GM19099 (cell line): Measurements from ENCODE around the gene VAMP1.

Experiments used
- POLR2A ChIP-seq: IDR thresholded peaks from 3 replicates; pipeline ENCODE4 v1.6.1; 2011; ENCODE audit warnings: low read depth; ENCODE audit not compliant: insufficient read length; ENCODE audit errors: extremely low read depth

Gene VAMP1

DNA sequence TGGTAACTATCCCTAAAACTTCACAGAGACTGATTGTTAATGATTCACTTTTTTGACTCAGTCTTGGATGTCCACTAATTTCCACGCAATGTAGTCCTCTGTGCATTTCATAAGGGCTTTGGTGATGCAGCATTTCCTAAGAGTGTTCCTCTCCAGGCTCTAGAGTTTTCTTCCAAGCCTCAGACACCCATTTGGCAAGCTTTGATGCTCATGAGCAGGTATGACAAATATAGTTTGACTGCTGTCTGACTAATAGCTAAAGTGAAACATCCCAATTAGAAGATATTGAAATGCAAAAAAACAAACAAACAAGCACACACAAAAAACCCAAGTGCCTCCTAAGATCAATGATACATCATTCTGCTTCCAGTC, 1.5 kb upstream of the VAMP1 start:
- no peak for TF ChIP-seq POLR2A

- TF ChIP-seq POLR2A = no peak
Observed at GRCh38 chr12:6469609-6470374, 685 bp downstream of the VAMP1 start.

- TF ChIP-seq POLR2A = no peak
Observed at GRCh38 chr12:6469092-6469491, 1.4 kb downstream of the VAMP1 start.

- no peak for TF ChIP-seq POLR2A
Observed at GRCh38 chr12:6468283-6468575, 2.2 kb downstream of the VAMP1 start.

DNA sequence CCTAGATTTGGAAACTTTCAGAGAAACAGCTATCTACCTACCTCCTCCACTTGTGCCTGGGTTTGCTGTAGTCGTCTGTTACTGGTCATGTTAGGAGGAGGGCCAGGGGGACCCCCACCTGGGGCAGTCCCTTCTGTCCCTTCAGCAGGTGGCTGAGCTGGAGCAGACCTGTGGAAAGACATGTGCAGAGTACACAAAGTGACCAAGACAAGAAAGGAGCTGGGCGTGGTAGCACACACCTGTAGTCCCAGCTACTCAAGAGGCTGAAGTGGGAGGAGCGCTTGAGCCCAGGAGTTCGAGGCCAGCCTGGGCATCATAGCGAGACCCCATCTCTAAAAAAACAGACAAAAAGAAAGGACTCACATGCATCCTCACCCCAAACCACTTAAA, 4.3 kb downstream of the VAMP1 start:
- TF ChIP-seq POLR2A = no peak

DNA sequence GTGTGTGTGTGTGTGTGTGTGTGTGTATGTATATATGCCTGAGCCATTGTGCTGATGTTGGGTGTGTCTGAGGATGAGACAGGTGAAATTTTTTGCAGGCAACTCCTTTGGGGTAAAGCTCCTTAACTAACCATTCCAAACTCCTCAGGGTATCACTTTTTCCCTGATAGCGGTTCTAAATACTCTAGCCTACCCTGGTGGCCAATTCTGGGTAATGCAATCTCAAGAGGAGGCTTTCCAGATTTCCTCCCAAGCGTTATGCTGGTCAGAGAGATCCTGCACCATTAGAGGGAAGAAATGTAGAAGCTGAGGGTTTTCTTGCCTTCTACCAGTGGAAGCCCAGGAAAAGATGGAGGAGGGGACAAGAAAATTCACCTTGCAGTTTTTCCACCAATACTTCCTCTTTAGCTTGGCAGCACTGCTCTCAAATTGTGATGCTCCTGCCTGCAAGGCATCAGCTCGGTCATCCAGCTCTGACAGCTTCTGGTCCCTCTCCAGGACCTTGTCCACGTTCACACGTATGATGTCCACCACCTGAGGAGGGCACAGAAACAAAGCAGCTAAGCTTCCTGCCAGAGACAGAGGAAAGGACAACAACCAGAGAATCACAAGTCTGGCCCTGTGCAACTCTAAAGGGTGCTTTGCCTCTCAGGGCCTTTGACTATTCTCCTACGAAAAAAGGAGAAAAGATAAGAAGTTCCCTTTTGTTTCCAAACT, 4.9 kb downstream of the VAMP1 start:
- no peak for TF ChIP-seq POLR2A

DNA sequence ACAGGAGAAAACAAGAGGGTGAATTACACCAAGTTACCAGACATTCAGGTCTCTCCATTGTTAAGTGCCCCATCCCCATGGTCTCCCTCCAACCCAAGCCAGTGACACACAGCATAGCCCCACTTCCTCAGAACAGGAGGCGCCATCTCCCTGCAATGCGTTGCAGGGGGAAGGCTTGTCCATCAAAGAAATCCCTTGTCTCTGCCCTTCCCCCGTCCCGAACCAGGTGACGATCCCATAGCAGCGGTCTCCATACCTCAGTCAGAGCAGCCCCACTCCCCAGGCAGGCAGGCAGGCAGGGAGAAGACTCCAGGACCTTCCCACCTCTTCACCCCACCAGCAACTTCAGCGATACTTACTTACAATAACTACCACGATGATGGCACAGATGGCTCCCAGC, 5.9 kb downstream of the VAMP1 start:
- TF ChIP-seq POLR2A = peak; percentile 40

DNA sequence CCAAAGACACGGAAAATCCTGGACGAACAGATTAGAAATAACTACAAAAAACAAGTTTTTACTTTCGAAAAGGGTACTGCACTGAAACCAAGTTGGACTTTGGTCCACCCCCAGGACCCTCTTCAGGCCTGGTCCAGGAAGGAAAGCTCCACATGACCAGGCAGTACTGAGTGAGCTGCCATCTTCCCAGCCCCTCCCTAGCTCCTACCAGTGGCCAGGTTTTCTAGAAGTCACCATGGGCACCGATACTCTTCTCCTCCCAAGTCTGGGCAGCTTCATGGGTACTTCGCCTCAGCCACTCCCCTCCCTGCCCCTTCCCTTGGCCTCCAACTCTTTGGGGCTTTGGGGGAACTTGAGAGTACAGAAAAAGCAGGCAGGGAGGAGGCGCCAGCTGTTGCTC, 6.6 kb downstream of the VAMP1 start:
- TF ChIP-seq POLR2A = no peak

DNA sequence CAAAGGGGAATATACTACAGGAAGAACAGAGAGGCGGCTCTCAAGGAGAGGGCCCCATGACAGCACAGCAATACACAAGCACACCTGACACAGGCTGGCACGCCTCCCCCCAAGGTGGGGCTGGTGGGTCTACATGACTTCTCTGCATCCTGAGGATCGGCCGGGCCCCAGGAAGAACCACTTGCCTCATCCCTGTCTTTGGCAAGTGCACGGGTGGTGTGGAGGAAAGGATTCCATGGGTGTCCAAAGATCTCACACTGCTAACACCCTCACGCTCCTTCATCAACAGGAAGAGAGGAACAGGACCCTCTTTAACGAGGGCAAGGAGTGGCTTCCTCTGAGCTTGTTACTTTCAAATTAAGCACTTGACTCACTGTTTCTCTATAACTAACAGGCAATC, 7.3 kb downstream of the VAMP1 start:
- no peak for TF ChIP-seq POLR2A

DNA sequence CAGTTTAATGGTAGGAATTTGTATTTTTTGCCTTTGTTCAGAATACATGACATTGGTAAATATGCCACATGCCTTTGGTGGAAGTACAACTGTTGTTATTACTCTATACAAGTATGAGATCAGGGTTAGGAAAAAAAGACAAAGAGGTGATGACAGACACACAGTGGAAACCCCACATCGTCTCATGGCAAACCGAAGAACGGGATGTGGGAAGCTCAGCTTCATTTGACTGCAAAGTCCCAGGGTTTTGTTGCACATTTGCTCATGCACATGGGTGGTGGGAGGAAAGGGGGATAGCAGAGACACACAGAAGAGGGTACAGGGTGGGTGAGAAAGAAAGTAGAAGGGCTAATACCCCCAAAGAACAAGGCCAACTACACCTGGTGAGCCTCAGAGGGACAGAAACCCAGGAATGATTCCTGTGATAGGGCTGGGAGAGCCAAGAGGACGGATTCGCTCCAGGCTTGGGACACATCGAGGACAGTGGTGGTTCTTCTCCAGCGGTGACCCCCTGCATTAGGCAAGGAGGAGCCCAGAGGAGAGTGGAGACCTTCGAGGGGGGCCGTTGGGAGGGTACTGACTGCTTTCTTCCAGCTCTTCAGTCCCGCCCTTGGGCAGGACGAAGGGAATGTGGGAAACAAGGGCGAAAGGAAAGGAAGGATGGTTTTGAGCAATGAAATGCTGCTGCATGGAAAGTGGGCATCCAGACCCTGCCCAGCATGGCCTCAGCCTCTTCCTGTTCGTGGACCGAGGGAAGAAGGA, 8.1 kb downstream of the VAMP1 start:
- TF ChIP-seq POLR2A = no peak

GRCh38 chr12:6461401-6462233, 8.9 kb downstream of the VAMP1 start:
- TF ChIP-seq POLR2A = peak; percentile 62

GRCh38 chr12:6460751-6461371, 9.6 kb downstream of the VAMP1 start:
- TF ChIP-seq POLR2A = no peak

GRCh38 chr12:6459004-6459337, 11.5 kb downstream of the VAMP1 start:
- no peak for TF ChIP-seq POLR2A

DNA sequence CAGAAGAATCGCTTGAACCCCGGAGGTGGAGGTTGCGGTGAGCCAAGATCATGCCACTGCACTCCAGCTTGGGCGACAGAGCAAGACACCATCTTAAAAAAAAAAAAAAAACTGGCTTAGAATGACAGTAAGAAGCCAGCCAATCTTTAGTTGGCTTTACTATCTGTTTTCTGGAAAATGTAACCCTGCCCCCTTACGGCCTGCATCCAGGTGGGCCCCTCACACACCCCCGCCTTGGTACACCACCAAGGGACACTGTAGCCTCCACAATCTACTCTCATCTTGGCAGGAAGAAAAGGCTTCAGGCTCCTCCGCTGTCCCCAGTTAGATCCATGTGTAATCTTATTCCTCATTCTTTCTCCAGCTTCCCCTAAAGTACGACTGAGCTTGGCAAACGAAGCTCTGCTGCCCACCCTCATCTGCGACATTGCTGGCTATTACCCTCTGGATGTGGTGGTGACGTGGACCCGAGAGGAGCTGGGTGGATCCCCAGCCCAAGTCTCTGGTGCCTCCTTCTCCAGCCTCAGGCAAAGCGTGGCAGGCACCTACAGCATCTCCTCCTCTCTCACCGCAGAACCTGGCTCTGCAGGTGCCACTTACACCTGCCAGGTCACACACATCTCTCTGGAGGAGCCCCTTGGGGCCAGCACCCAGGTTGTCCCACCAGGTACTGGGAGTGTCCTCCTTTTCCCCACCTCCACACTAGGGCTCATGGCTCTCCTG, 12.0 kb downstream of the VAMP1 start:
- TF ChIP-seq POLR2A = peak; percentile 18
